ENCODE measurements around the gene TAAR6.
"Not testable (repeated sequence)": the region's sequence is repeated elsewhere in the genome, so short reads cannot be mapped to it uniquely, and the experiment has no call there.

Gene TAAR6, protein sequence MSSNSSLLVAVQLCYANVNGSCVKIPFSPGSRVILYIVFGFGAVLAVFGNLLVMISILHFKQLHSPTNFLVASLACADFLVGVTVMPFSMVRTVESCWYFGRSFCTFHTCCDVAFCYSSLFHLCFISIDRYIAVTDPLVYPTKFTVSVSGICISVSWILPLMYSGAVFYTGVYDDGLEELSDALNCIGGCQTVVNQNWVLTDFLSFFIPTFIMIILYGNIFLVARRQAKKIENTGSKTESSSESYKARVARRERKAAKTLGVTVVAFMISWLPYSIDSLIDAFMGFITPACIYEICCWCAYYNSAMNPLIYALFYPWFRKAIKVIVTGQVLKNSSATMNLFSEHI

DNA sequence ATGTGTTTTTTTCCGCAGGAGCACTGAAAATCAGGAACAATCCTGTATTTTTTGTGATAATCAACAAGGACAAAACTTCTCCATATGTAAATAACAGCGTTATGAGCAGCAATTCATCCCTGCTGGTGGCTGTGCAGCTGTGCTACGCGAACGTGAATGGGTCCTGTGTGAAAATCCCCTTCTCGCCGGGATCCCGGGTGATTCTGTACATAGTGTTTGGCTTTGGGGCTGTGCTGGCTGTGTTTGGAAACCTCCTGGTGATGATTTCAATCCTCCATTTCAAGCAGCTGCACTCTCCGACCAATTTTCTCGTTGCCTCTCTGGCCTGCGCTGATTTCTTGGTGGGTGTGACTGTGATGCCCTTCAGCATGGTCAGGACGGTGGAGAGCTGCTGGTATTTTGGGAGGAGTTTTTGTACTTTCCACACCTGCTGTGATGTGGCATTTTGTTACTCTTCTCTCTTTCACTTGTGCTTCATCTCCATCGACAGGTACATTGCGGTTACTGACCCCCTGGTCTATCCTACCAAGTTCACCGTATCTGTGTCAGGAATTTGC, at the start of gene TAAR6:
TSS of gene TAAR6 (plus strand) at position 102 of the 557 bp plus-strand sequence. CDS start at position 102, 0 bp downstream.
- DNase-seq (ENCODE audit: low read depth): no peak

DNA sequence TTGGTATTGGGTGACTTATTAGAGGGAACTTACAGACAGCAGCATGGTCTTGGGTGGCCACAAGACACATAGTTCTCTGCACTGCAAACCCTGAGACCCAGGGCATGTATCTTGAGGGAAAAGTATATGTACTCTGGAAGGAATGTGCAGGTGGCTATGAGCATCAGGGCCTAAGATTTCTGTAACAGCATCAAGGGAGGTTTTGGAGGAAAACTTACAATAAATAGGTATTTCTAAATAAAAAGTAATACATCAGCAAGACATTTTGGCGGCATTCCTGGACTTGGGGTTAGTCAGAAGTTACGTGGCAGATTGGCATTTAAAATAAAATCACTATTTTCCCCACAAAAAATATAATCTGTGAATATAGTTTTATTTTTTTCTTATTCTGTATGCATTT, 49.2 kb upstream of the TAAR6 start:
- no peak for DNase-seq (ENCODE audit: low read depth)

DNA sequence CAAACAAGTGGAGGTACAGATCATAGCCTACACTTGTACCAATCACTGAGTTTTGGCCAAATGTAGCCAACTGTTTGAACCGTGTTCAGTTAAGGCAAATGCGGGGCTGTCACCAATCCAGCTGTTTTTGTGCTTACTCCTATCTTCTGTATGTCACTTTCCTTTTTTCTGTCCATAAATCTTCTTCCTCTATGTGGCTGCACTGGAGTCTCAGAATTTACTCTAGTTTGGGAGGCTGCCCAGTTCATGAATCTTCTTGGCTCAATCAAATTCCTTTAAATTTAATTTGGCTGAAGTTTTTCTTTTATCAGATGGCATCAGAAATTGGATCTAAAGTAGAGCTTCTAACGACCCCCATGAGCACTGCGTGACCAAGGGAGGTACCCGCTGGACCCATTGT, 45.5 kb upstream of the TAAR6 start:
- DNase-seq (ENCODE audit: low read depth): no peak

- DNase-seq (ENCODE audit: low read depth): no peak
These were observed 44.3 kb upstream of the TAAR6 start for GRCh38 chr6:132525866-132526265.

GRCh38 chr6:132526461-132526860, 43.7 kb upstream of the TAAR6 start:
- DNase-seq (ENCODE audit: low read depth): no peak

DNA sequence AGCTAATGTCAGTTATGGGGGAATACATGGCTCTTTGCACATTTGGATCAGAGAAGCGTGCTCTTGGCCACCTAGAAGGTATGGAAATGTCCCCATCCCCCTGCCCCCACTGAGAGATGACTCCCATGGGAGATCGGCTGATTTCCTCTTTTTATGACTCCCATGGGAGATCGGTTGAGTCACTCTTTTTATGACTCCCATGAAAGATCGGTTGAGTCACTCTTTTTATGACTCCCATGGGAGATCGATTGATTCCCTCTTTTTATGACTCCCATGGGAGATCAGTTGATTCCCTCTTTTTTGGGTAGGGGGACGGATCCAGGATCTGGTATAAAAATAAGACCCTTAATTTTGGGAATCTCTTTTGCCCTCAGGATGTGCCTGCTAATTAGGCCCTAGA, 42.3 kb upstream of the TAAR6 start:
- no peak for DNase-seq (ENCODE audit: low read depth)

DNA sequence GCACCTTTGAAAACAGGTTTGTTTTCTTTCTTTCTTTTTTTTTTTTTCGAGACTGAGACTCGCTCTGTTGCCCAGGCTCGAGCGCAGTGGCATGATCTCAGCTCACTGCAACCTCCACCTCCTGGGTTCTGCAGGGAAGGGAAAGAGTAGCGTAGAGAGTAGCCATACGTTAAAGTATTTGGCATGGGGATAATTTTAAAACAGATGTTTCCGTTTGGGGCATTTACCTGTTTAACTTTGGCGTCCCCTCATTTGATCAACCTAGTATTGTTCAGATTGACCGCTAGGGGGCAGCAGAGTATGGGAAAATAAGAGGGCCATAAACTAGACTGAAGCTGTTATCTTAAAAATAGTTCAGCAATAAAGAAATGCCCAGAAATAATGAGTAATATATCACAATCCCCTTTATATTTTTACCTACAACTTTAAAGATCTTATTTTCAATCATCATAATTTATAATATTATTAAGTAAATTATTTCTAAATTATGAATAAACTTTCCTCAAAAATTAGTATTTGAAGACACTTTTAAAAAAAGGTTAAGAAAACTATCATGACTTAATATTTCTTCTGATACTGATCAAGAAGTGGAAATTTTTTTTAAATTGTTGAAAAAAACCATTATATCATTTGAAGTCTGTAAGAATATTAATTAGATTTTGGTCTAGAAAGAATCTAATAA, 39.7 kb upstream of the TAAR6 start:
- peak; percentile 28 for DNase-seq (ENCODE audit: low read depth)

- DNase-seq (ENCODE audit: low read depth): not testable (repeated sequence)
These were observed 35.6 kb upstream of the TAAR6 start for GRCh38 chr6:132534546-132534945.

- DNase-seq (ENCODE audit: low read depth): no peak
These were observed 33.0 kb upstream of the TAAR6 start for GRCh38 chr6:132537145-132537544.

- DNase-seq (ENCODE audit: low read depth): no peak
These were observed 32.1 kb upstream of the TAAR6 start, which contains the start of gene TAAR9 for GRCh38 chr6:132537977-132538376. TAAR9 (plus strand) TSS chr6:132538277; CDS start chr6:132538290, 13 bp downstream.

DNA sequence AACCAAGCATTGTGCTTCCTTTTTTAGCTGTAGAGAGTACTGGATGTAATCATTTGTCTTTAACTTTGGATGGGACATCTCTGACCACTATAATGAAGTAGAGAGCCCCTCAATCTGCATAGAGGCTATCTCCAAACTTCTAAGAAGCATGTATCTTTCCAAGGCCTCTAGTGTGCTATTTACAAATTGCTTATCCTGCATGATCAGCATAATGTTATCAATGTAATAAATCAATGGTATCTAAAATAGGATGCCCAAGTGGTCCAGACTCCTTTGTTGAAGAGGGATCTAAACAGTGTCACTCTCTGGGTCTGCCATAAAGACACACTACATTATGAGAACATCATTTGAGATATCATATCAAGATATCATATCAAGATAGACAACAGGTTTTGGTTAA, 25.3 kb upstream of the TAAR6 start:
- no peak for DNase-seq (ENCODE audit: low read depth)

GRCh38 chr6:132548746-132549463, 21.2 kb upstream of the TAAR6 start:
- no peak for DNase-seq (ENCODE audit: low read depth)

DNA sequence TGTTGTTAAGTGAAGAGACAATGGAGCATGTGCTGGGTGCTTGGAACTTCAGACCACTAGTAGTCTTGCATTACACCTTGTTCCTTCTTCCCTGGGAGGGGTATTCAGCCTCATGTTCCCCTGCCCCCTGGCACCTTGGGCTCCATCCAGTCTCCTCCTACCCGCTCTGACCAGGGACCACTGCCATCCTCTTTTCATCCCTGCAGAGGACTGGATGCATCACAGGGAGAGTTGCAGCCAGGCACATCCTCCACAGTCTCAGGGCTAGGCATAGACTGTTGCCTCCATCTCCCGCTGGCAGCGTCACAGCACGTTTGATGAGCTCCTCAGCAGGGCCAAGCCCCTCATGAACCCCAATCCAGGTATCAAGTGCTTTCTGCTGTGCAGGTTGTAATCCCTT, 18.9 kb upstream of the TAAR6 start:
- DNase-seq (ENCODE audit: low read depth): no peak

GRCh38 chr6:132552372-132552771, 17.8 kb upstream of the TAAR6 start, which contains the start of gene TAAR8:
TAAR8 (plus strand) TSS chr6:132552672; CDS start chr6:132552693, 21 bp downstream.
- no peak for DNase-seq (ENCODE audit: low read depth)

DNA sequence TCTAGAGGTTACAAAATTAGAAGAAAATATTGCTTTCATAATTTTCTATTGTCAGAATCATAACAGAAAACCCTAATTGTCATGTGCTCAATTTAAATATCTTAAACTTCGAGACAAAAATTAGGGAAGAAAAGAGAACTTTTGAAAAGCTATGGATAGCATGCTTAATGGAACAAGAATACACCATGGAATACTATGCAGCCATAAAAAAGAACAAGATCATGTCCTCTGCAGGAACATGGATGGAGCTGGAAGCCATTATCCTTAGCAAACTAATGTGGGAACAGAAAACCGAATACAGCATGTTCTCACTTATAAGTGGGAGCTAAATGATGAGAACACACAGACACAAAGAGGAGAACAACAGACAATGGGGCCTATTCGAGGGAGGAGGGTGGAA, 10.0 kb upstream of the TAAR6 start:
- DNase-seq (ENCODE audit: low read depth): not testable (repeated sequence)

DNA sequence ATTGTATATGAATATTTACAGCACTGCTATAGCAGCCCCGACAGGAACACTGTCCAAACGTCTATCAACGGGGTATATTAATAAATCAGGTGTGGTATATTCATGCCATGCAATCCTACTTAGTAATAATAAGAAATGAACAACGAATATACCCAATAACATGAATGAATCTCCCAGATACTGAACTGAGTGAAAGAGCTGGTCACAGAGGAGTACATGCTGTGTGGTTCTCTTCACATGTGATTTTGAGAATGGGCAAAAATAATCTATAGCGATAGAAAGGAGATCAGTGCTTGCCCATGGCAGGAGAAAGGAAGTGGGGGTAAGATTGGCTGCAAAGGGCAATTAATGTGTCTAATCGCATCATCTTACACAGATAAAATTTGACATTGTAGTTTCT, 3.7 kb upstream of the TAAR6 start:
- DNase-seq (ENCODE audit: low read depth): no peak

- DNase-seq (ENCODE audit: low read depth): no peak
These were observed 2.6 kb upstream of the TAAR6 start for GRCh38 chr6:132567566-132567965.

DNA sequence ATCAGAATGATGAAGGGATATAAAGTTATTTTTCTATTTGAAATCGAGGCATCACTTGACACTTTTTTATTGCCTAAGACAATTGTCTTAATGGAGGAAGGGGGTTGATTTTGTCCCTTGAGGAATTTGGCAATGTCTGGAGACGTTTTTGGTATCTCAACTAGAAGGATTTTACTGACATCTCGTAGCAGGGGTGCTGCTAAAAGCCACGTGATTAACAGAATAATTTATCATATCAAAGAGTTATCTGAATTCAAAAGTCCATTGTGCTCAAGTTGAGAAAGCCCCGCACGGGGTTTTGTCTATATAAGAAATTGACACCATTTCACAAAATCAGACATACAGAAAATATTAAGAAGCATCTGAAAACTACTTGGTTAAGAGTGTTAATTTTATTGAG, 1.5 kb upstream of the TAAR6 start:
- DNase-seq (ENCODE audit: low read depth): no peak

GRCh38 chr6:132569170-132569569, 952 bp upstream of the TAAR6 start:
- DNase-seq (ENCODE audit: low read depth): no peak

- DNase-seq (ENCODE audit: low read depth): no peak
These were observed 1.7 kb downstream of the TAAR6 start for GRCh38 chr6:132571774-132572173.

DNA sequence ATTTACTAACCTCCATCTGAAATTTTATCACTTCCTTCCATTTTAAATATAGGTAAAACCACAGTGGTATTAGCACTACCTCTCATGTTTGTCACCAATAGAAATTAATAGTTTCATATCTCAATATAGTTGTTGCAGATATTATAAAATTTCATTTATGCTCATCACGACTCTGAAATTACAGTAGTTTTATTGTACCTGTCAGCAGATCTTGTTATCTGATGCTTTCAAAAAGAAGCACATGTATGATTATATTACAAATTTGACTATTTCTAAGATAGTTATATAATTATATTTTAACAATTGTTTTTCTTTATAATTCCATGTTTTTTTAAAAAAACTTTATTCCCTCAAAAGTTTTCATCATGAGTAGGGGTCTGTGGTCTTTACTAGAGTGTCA, 14.6 kb downstream of the TAAR6 start:
- no peak for DNase-seq (ENCODE audit: low read depth)

- DNase-seq (ENCODE audit: low read depth): no peak
These were observed 17.3 kb downstream of the TAAR6 start for GRCh38 chr6:132587424-132587823.
